Osteocyte (in vitro differentiated cells): ENCODE measurements around the gene RPTOR. TPM values are rescaled to one million over a fixed set of nuclear protein-coding genes. Genes with fewer than 3 reads are reported as not detected.
"Not testable (repeated sequence)": the region's sequence is repeated elsewhere in the genome, so short reads cannot be mapped to it uniquely, and the experiment has no call there.

Source experiments
- DNase-seq: peaks from one replicate; pipeline ENCODE4 v3.0.0; 2021; ENCODE audit warnings: mixed read lengths; ENCODE audit not compliant: unreplicated experiment; ENCODE audit errors: extremely low spot score
- H3K27ac Mint-ChIP-seq: one replicate; pipeline ENCODE4 v1.8.0; 2021; ENCODE audit warnings: mild to moderate bottlenecking, mixed read lengths; ENCODE audit not compliant: unreplicated experiment
- H3K27me3 Mint-ChIP-seq: one replicate; pipeline ENCODE4 v1.8.0; 2021; ENCODE audit warnings: mixed read lengths; ENCODE audit not compliant: unreplicated experiment
- H3K36me3 Mint-ChIP-seq: one replicate; pipeline ENCODE4 v1.8.0; 2021; ENCODE audit warnings: mixed read lengths; ENCODE audit not compliant: unreplicated experiment
- H3K4me1 Mint-ChIP-seq: one replicate; pipeline ENCODE4 v1.8.0; 2021; ENCODE audit warnings: mixed read lengths; ENCODE audit not compliant: unreplicated experiment
- H3K4me3 Mint-ChIP-seq: one replicate; pipeline ENCODE4 v1.8.0; 2021; ENCODE audit warnings: mild to moderate bottlenecking, moderate library complexity, mixed read lengths; ENCODE audit not compliant: unreplicated experiment
- H3K9me3 Mint-ChIP-seq: one replicate; pipeline ENCODE4 v1.8.0; 2021; ENCODE audit warnings: mixed read lengths; ENCODE audit not compliant: unreplicated experiment
- CTCF ChIP-seq: fragments of 200-600 bp; sonication (generic); IDR thresholded peaks from 2 replicates; pipeline ENCODE4 v1.5.0; 2021; ENCODE audit warnings: antibody characterized with exemption, mild to moderate bottlenecking, moderate library complexity
- total RNA-seq: library from RNA; stranded (reverse); gene quantifications from 2 replicates; pipeline ENCODE4 v1.2.1, GENCODE V29; 2021

Gene RPTOR
- total RNA-seq, 1 donor from 2014 or later = 36.0 TPM

- no peaks in the 10 kb centered on the region for H3K4me1 Mint-ChIP-seq
- H3K27ac Mint-ChIP-seq = no peak overlapping the region
Observed at GRCh38 chr17:80527016-80527645, 17.5 kb upstream of the RPTOR start.

GRCh38 chr17:80528536-80528935 is 16.1 kb upstream of the RPTOR start:
- no peaks in the 10 kb centered on the region for H3K36me3 Mint-ChIP-seq
- H3K4me3 Mint-ChIP-seq = no peak overlapping the region
- no peak for TF ChIP-seq CTCF
- peaks cover 5% of the 10 kb centered on the region for H3K4me1 Mint-ChIP-seq
- H3K27ac Mint-ChIP-seq = no peak overlapping the region
- peaks cover 14% of the 10 kb centered on the region for H3K27me3 Mint-ChIP-seq
- no peak for DNase-seq
- H3K9me3 Mint-ChIP-seq = no peaks in the 10 kb centered on the region

More at GRCh38 chr17:80527016-80527645, 17.5 kb upstream of the RPTOR start:
- no peaks in the 10 kb centered on the region for H3K9me3 Mint-ChIP-seq
- no peak for TF ChIP-seq CTCF
- no peaks in the 10 kb centered on the region for H3K36me3 Mint-ChIP-seq
- H3K4me3 Mint-ChIP-seq = no peak overlapping the region
- DNase-seq = no peak
- peaks cover 16% of the 10 kb centered on the region for H3K27me3 Mint-ChIP-seq

DNA sequence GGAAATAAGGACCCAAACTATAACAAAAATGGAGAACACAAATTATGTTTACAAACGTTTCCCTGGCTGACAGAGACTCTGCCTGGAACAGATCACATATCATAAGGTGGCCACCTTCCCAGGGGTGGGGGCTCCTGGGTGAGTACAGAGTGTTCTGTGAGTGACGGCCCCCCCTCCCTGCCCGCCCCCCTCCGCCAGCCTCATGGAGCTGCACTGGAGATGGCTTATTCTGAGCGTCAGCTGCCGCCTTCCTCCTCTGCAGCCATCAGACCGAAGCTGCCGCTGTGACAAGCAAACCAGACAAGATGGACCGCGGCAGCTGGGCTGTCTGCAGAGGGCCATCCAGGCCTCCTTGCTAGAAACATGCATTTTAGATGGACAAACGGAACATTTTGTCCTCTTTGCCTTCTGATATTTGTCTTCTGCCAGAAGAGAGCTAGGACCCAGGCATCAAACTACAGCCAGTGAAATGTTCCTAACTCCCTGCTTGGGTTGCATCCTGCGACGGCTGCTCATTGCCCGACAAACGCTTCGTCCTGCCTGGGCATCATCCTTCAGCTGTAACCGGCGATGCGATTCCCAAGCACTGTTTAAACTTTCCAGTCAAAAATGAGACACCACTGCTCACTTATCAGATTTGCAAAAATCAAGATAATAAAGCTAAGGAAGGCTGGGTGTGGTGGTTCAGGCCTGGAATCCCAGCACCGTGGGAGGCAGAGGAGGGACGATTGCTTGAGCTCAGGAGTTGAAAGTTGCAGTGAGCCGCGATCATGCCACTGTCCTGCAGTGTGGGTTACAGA is 15.3 kb upstream of the RPTOR start:
- H3K4me1 Mint-ChIP-seq = peaks cover 5% of the 10 kb centered on the region

GRCh38 chr17:80529904-80530292 is 14.7 kb upstream of the RPTOR start:
- Mint-ChIP-seq H3K4me1 (peaks cover 5% of the 10 kb centered on the region), H3K36me3 (no peaks in the 10 kb centered on the region), H3K4me3 (no peak overlapping the region), H3K9me3 (no peaks in the 10 kb centered on the region), H3K27me3 (peaks cover 14% of the 10 kb centered on the region), H3K27ac (no peak overlapping the region)
- no peak for TF ChIP-seq CTCF
- DNase-seq = no peak

More for the DNA sequence above, 15.3 kb upstream of the RPTOR start:
- Mint-ChIP-seq H3K4me3 (no peak overlapping the region), H3K27me3 (peaks cover 14% of the 10 kb centered on the region), H3K27ac (no peak overlapping the region), H3K36me3 (no peaks in the 10 kb centered on the region), H3K9me3 (no peaks in the 10 kb centered on the region)
- no peak for TF ChIP-seq CTCF
- no peak for DNase-seq

- Mint-ChIP-seq H3K27ac (no peak overlapping the region), H3K4me3 (no peak overlapping the region), H3K27me3 (peaks cover 8% of the 10 kb centered on the region), H3K36me3 (no peaks in the 10 kb centered on the region), H3K9me3 (no peaks in the 10 kb centered on the region), H3K4me1 (peaks cover 5% of the 10 kb centered on the region)
- DNase-seq = no peak
- no peak for TF ChIP-seq CTCF
Observed at GRCh38 chr17:80531400-80531799, 13.2 kb upstream of the RPTOR start.

- H3K9me3 Mint-ChIP-seq, H3K4me3 Mint-ChIP-seq, H3K27ac Mint-ChIP-seq, H3K27me3 Mint-ChIP-seq, H3K36me3 Mint-ChIP-seq, DNase-seq, H3K4me1 Mint-ChIP-seq: not testable (repeated sequence)
Observed at GRCh38 chr17:80537386-80537785, 7.3 kb upstream of the RPTOR start.
